H9 (cell line): Measurements from ENCODE around the gene ELK1. TPM values are rescaled to one million over a fixed set of nuclear protein-coding genes. Genes with fewer than 3 reads are reported as not detected.

Source experiments
- DNase-seq: peaks from one replicate; pipeline ENCODE4 v3.0.0-alpha.2; 2017
- H2AFZ ChIP-seq: one replicate; pipeline ENCODE4 v1.6.1; 2013; ENCODE audit warnings: mild to moderate bottlenecking, low read length, control low read depth, moderate library complexity
- H2AK5ac ChIP-seq: 2 replicates; pipeline ENCODE4 v1.6.1; 2013; ENCODE audit warnings: low read length, control low read depth, mixed read lengths; ENCODE audit not compliant: insufficient read length
- H2BK120ac ChIP-seq: one replicate; pipeline ENCODE4 v1.6.1; 2013; ENCODE audit warnings: low read depth, mild to moderate bottlenecking, low read length, control low read depth, inconsistent platforms; ENCODE audit not compliant: poor library complexity, severe bottlenecking
- H2BK12ac ChIP-seq: 2 replicates; pipeline ENCODE4 v1.6.1; 2013; ENCODE audit warnings: low read length, control low read depth, mixed read lengths, low read depth; ENCODE audit not compliant: insufficient read length
- H2BK15ac ChIP-seq: 2 replicates; pipeline ENCODE4 v1.6.1; 2013; ENCODE audit warnings: low read depth, low read length, control low read depth
- H2BK20ac ChIP-seq: one replicate; pipeline ENCODE4 v1.6.1; 2013; ENCODE audit warnings: low read depth, mild to moderate bottlenecking, low read length, control low read depth, inconsistent platforms; ENCODE audit not compliant: poor library complexity, severe bottlenecking
- H2BK5ac ChIP-seq: 2 replicates; pipeline ENCODE4 v1.6.1; 2013; ENCODE audit warnings: low read length, control low read depth, mixed read lengths; ENCODE audit not compliant: insufficient read length
- H3K14ac ChIP-seq: 2 replicates; pipeline ENCODE4 v1.6.1; 2013; ENCODE audit warnings: low read length, control low read depth; ENCODE audit not compliant: insufficient read depth
- H3K18ac ChIP-seq: 2 replicates; pipeline ENCODE4 v1.6.1; 2013; ENCODE audit warnings: low read depth, mild to moderate bottlenecking, mixed read lengths, low read length, control low read depth; ENCODE audit not compliant: insufficient read length
- H3K23ac ChIP-seq: 2 replicates; pipeline ENCODE4 v1.6.1; 2013; ENCODE audit warnings: low read length, control low read depth, mixed read lengths, low read depth; ENCODE audit not compliant: insufficient read length
- H3K23me2 ChIP-seq: 2 replicates; pipeline ENCODE4 v1.6.1; 2013; ENCODE audit warnings: low read depth, mild to moderate bottlenecking, mixed read lengths, low read length, control low read depth; ENCODE audit not compliant: insufficient read length, poor library complexity, severe bottlenecking
- H3K27ac ChIP-seq: 2 replicates; pipeline ENCODE4 v1.5.1; 2013; ENCODE audit warnings: low read length, control low read depth, mixed read lengths, low read depth; ENCODE audit not compliant: insufficient read length
- H3K27me3 ChIP-seq: 2 replicates; pipeline ENCODE4 v1.6.1; 2013; ENCODE audit warnings: low read length, control low read depth, inconsistent platforms; ENCODE audit not compliant: insufficient read depth
- H3K4ac ChIP-seq: 2 replicates; pipeline ENCODE4 v1.6.1; 2013; ENCODE audit warnings: low read depth, mild to moderate bottlenecking, control low read depth, inconsistent platforms, low read length, moderate library complexity
- H3K4me1 ChIP-seq: 2 replicates; pipeline ENCODE4 v1.6.1; 2013; ENCODE audit warnings: low read length, control low read depth, inconsistent platforms; ENCODE audit not compliant: insufficient read depth
- H3K4me2 ChIP-seq: 2 replicates; pipeline ENCODE4 v1.6.1; 2013; ENCODE audit warnings: low read length, control low read depth, mixed read lengths; ENCODE audit not compliant: insufficient read length, insufficient read depth
- H3K56ac ChIP-seq: 2 replicates; pipeline ENCODE4 v1.6.1; 2013; ENCODE audit warnings: low read depth, mild to moderate bottlenecking, mixed read lengths, low read length, control low read depth; ENCODE audit not compliant: insufficient read length
- H3K79me1 ChIP-seq: 2 replicates; pipeline ENCODE4 v1.6.1; 2013; ENCODE audit warnings: low read depth, mild to moderate bottlenecking, moderate library complexity, low read length, control low read depth, inconsistent platforms; ENCODE audit not compliant: insufficient read depth, poor library complexity, severe bottlenecking
- H3K79me2 ChIP-seq: 2 replicates; pipeline ENCODE4 v1.6.1; 2013; ENCODE audit warnings: low read length, control low read depth, inconsistent platforms; ENCODE audit not compliant: insufficient read depth
- H3K9ac ChIP-seq: 2 replicates; pipeline ENCODE4 v1.6.1; 2013; ENCODE audit warnings: low read length, control low read depth, mixed read lengths; ENCODE audit not compliant: insufficient read length; ENCODE audit errors: extremely low read depth
- H3K9me3 ChIP-seq: one replicate; pipeline ENCODE4 v1.6.1; 2013; ENCODE audit warnings: low read depth, low read length, inconsistent platforms; ENCODE audit not compliant: control insufficient read depth
- H3T11ph ChIP-seq: one replicate; pipeline ENCODE4 v1.6.1; 2013; ENCODE audit warnings: mild to moderate bottlenecking, low read length, control low read depth, inconsistent platforms
- H4K20me1 ChIP-seq: one replicate; pipeline ENCODE4 v1.6.1; 2013; ENCODE audit not compliant: control insufficient read depth, insufficient read length, insufficient read depth
- H4K5ac ChIP-seq: 2 replicates; pipeline ENCODE4 v1.6.1; 2013; ENCODE audit warnings: low read depth, mild to moderate bottlenecking, mixed read lengths, low read length, control low read depth; ENCODE audit not compliant: insufficient read length
- H4K8ac ChIP-seq: replicated peaks from 2 replicates; pipeline ENCODE4 v1.6.1; 2013; ENCODE audit warnings: low read length, control low read depth, mixed read lengths, low read depth; ENCODE audit not compliant: insufficient read length
- H4K91ac ChIP-seq: 2 replicates; pipeline ENCODE4 v1.6.1; 2013; ENCODE audit warnings: low read depth, mild to moderate bottlenecking, moderate library complexity, mixed read lengths, low read length, control low read depth; ENCODE audit not compliant: insufficient read length
- H3K27ac Mint-ChIP-seq, 3 experiments: 2 replicates in 2 of 3; 3 replicates in 1 of 3; pipeline ENCODE4 v1.8.0; 2020 to 2021; ENCODE audit warnings: mixed read lengths in 3 of 3, mild to moderate bottlenecking in 1 of 3, moderate library complexity in 1 of 3
- H3K27me3 Mint-ChIP-seq: 2 replicates; pipeline ENCODE4 v1.8.0; 2021; ENCODE audit warnings: low read depth, mild to moderate bottlenecking, moderate library complexity, mixed read lengths
- H3K36me3 Mint-ChIP-seq, 3 experiments: 2 replicates in 2 of 3; 3 replicates in 1 of 3; pipeline ENCODE4 v1.8.0; 2020 to 2021; ENCODE audit warnings: low read depth in 3 of 3, mixed read lengths in 3 of 3; ENCODE audit not compliant: insufficient read depth in 1 of 3
- H3K4me1 Mint-ChIP-seq, 2 experiments: 2 replicates each; pipeline ENCODE4 v1.8.0; 2020; ENCODE audit warnings: mixed read lengths in 2 of 2
- H3K4me3 Mint-ChIP-seq, 2 experiments: 2 replicates in 1 of 2; 3 replicates in 1 of 2; pipeline ENCODE4 v1.8.0; 2020 to 2021; ENCODE audit warnings: mild to moderate bottlenecking in 2 of 2, mixed read lengths in 2 of 2, moderate library complexity in 1 of 2
- H3K9me3 Mint-ChIP-seq, 2 experiments: 2 replicates in 1 of 2; 3 replicates in 1 of 2; pipeline ENCODE4 v1.8.0; 2020; ENCODE audit warnings: mild to moderate bottlenecking in 2 of 2, mixed read lengths in 2 of 2, moderate library complexity in 1 of 2
- CTCF ChIP-seq: fragments of 200-600 bp; sonication (generic); conservative IDR thresholded peaks from 3 replicates; pipeline ENCODE4 v1.8.0; 2021; ENCODE audit warnings: antibody characterized with exemption, mild to moderate bottlenecking
- WGBS: extraction: QIAGEN DNeasy Blood & Tissue Kit; methylation state at CpG from one replicate; pipeline ENCODE4 v1.1.7; 2013; ENCODE audit warnings: missing lambda C conversion rate, low lambda C conversion rate, mixed read lengths; ENCODE audit not compliant: insufficient read length; ENCODE audit errors: extremely low coverage; 5-methylcytosine and 5-hydroxymethylcytosine counted together
- total RNA-seq: library from RNA; stranded (reverse); gene quantifications from 2 replicates; pipeline ENCODE4 v1.2.1, GENCODE V29; 2021

ELK1 gene
- total RNA-seq, 1 experiment from 2014 or later: 49.8 TPM

GRCh38 chrX:47621851-47622250 lies 28.5 kb downstream of the ELK1 start:
- Histone ChIP-seq H3K56ac (no peak overlapping the region), H3K27ac (no peak overlapping the region), H3K79me1 (no peaks in the 10 kb centered on the region), H4K8ac (no peak overlapping the region), H2AK5ac (no peak overlapping the region), H3K18ac (no peak overlapping the region), H2AFZ (no peak overlapping the region), H3K4ac (no peak overlapping the region), H2BK120ac (no peak overlapping the region), H3K23me2 (peaks cover 3% of the 10 kb centered on the region), H3K9me3 (peaks cover 39% of the 10 kb centered on the region), H4K91ac (no peak overlapping the region), H4K5ac (no peak overlapping the region), H2BK15ac (no peak overlapping the region), H4K20me1 (no peaks in the 10 kb centered on the region), H3K27me3 (no peaks in the 10 kb centered on the region), H3K79me2 (no peaks in the 10 kb centered on the region), H3K14ac (no peak overlapping the region), H3K4me2 (no peak overlapping the region), H3T11ph (no peak overlapping the region), H2BK20ac (no peak overlapping the region), H2BK5ac (no peak overlapping the region), H3K4me1 (peaks cover 3% of the 10 kb centered on the region; the same call in 1 of the 2 replicates), H2BK12ac (no peak overlapping the region), H3K9ac (no peak overlapping the region), H3K23ac (no peak overlapping the region)
- peaks cover 8 to 17% of the 10 kb centered on the region in 2 experiments for H3K4me1 Mint-ChIP-seq
- H3K4me3 Mint-ChIP-seq: no peak overlapping the region
- H3K9me3 Mint-ChIP-seq: peaks cover 74 to 86% of the 10 kb centered on the region in 2 experiments
- WGBS: no CpG with 5 or more reads among the region's 6 CpGs
- peaks cover 0 to 10% (median 7%) of the 10 kb centered on the region in 3 experiments; a peak in 4 of 7 replicates for H3K36me3 Mint-ChIP-seq
- H3K27me3 Mint-ChIP-seq: peaks cover 18% of the 10 kb centered on the region
- TF ChIP-seq CTCF: no peak
- no peak for DNase-seq
- no peak overlapping the region for H3K27ac Mint-ChIP-seq
